Gastrocnemius medialis (tissue), 4 donors: Measurements from ENCODE around the gene MAPK8. TPM values are rescaled to one million over a fixed set of nuclear protein-coding genes. Genes with fewer than 3 reads are reported as not detected.

Experiments used
- ATAC-seq, 2 donors: fragments of 150-250 bp; one replicate each; pipeline ENCODE4 v1.9.1; 2016
- DNase-seq, 2 donors: peaks; one replicate each; pipeline ENCODE4 v3.0.0-alpha.2; 2019
- H3K27ac ChIP-seq, 4 donors: fragments of 200-600 bp; sonication (generic); 1 replicate in 1 of 4; 2 replicates in 3 of 4; pipeline ENCODE4 v1.5.1; 2016 to 2018; ENCODE audit warnings: mild to moderate bottlenecking in 2 of 4, moderate library complexity in 1 of 4
- H3K27me3 ChIP-seq, 3 donors: fragments of 200-600 bp; sonication (generic) in 2 of 3; 1 replicate in 1 of 3; 2 replicates in 2 of 3; pipeline versions ENCODE4 v1.5.1 to v1.6.0; 2016 to 2019; ENCODE audit warnings: mild to moderate bottlenecking in 1 of 3, moderate library complexity in 1 of 3
- H3K36me3 ChIP-seq, 2 donors: fragments of 200-600 bp; sonication (generic) in 1 of 2; one replicate each; pipeline ENCODE4 v1.5.1; 2017 to 2018
- H3K4me1 ChIP-seq, 2 donors: fragments of 200-600 bp; sonication (generic) in 1 of 2; one replicate each; pipeline ENCODE4 v1.5.1; 2016 to 2017; ENCODE audit warnings: mild to moderate bottlenecking in 2 of 2
- H3K4me3 ChIP-seq, 4 donors: fragments of 200-600 bp; sonication (generic) in 3 of 4; 1 replicate in 1 of 4; 2 replicates in 3 of 4; pipeline ENCODE4 v1.5.1; 2016 to 2019; ENCODE audit warnings: mild to moderate bottlenecking in 2 of 4
- H3K9me3 ChIP-seq, 3 donors: fragments of 200-600 bp; sonication (generic) in 2 of 3; 1 replicate in 1 of 3; 2 replicates in 2 of 3; pipeline ENCODE4 v1.5.1; 2016 to 2019
- CTCF ChIP-seq, 5 experiments: fragments of 450-650 bp in 3 of 5; fragments of 200-600 bp in 2 of 5; sonication (generic) in 2 of 5; IDR thresholded peaks in 4 of 5; conservative IDR thresholded peaks in 1 of 5; 1 replicate in 4 of 5; 2 replicates in 1 of 5; pipeline ENCODE4 v1.5.1; 2016 to 2019; ENCODE audit warnings: antibody characterized with exemption in 5 of 5, mild to moderate bottlenecking in 3 of 5, moderate library complexity in 3 of 5
- POLR2A ChIP-seq, 2 donors: fragments of 450-650 bp; IDR thresholded peaks; one replicate each; pipeline ENCODE4 v1.6.1; 2017; ENCODE audit warnings: antibody characterized with exemption in 2 of 2, mild to moderate bottlenecking in 2 of 2, moderate library complexity in 2 of 2
- in situ Hi-C, 4 donors: fragments of 200-750 bp; cut with MboI; loops; one replicate each; pipeline versions ENCODE4 v1.15.0 to v1.8.0; 2017; ENCODE audit warnings: low sequenced_read_pairs in 4 of 4
- intact Hi-C: fragments of 100-400 bp; cut with DNase I; formaldehyde crosslinking; loops from one replicate; pipeline ENCODE4 v1.15.1; 2023; ENCODE audit warnings: low total_unique reads
- total RNA-seq, 4 donors: library from RNA; depleted of rRNA; stranded (reverse); fragments of >200 nt; gene quantifications; one replicate each; pipeline versions ENCODE4 v1.1.0 to v1.2.3, GENCODE V29; 2016

The MAPK8 gene
- total RNA-seq, 4 donors from 2014 or later: 25.6 to 52.1 (median 35.4) TPM

- Histone ChIP-seq H3K4me1 (peaks cover 23% of the 10 kb centered on the region in 2 donors), H3K27ac (no peak overlapping the region), H3K9me3 (no peaks in the 10 kb centered on the region), H3K4me3 (no peak overlapping the region), H3K36me3 (no peaks in the 10 kb centered on the region), H3K27me3 (no peaks in the 10 kb centered on the region)
- ATAC-seq (no peak), DNase-seq (no peak)
- TF ChIP-seq CTCF (IDR thresholded peaks at IDR 0.05 in 4 of 5, conservative IDR thresholded peaks at IDR 0.05 in 1 of 5) (no peak), POLR2A (IDR thresholded peaks at IDR 0.05) (no peak)
- in situ Hi-C loops (no loop called here), intact Hi-C loops (no loop called here)
These were observed 25.8 kb downstream of the MAPK8 start for GRCh38 chr10:48332166-48332870.

- no peak for TF ChIP-seq CTCF (IDR thresholded peaks at IDR 0.05 in 4 of 5, conservative IDR thresholded peaks at IDR 0.05 in 1 of 5)
- no peak for TF ChIP-seq POLR2A (IDR thresholded peaks at IDR 0.05)
- intact Hi-C loops: no loop called here
- Histone ChIP-seq H3K4me3 (no peak overlapping the region), H3K4me1 (peaks cover 25% of the 10 kb centered on the region in 2 donors), H3K9me3 (no peaks in the 10 kb centered on the region), H3K36me3 (no peaks in the 10 kb centered on the region), H3K27me3 (no peaks in the 10 kb centered on the region), H3K27ac (no peak overlapping the region)
- DNase-seq (no peak), ATAC-seq (no peak)
- in situ Hi-C loops: no loop called here
These were observed 26.4 kb downstream of the MAPK8 start for GRCh38 chr10:48332871-48333216.

- H3K9me3 ChIP-seq: no peaks in the 10 kb centered on the region
- DNase-seq (no peak), ATAC-seq (no peak)
- intact Hi-C loops: no loop called here
- no peak overlapping the region for H3K27ac ChIP-seq
- in situ Hi-C loops: no loop called here
- H3K27me3 ChIP-seq: no peaks in the 10 kb centered on the region
- no peak for TF ChIP-seq CTCF (IDR thresholded peaks at IDR 0.05 in 4 of 5, conservative IDR thresholded peaks at IDR 0.05 in 1 of 5)
- no peak for TF ChIP-seq POLR2A (IDR thresholded peaks at IDR 0.05)
- no peaks in the 10 kb centered on the region for H3K36me3 ChIP-seq
- no peak overlapping the region for H3K4me3 ChIP-seq
- peaks cover 17 to 25% of the 10 kb centered on the region in 2 donors for H3K4me1 ChIP-seq
These were observed 27.4 kb downstream of the MAPK8 start for GRCh38 chr10:48333856-48334255.

DNA sequence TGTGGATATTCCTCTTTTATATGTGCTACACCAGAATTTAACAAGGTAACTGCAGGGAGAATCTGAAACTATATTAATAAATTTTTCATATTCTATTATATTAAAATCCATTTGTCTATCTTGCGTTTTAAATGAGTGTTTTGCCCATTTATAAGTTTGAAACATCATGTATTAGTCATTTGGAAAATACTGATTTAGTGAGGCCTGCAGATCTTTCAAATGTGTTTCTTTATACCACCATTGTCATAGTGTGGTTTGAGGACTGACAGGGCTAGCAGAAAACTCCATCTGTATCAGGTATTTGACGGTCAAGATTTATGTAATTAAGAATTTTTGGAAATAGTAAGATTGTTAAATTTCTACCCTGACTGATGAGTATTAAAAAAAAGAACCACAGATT lies 29.3 kb downstream of the MAPK8 start:
- H3K9me3 ChIP-seq: no peaks in the 10 kb centered on the region
- H3K27me3 ChIP-seq: no peaks in the 10 kb centered on the region
- H3K36me3 ChIP-seq: no peaks in the 10 kb centered on the region
- in situ Hi-C loops (no loop called here), intact Hi-C loops (no loop called here)
- TF ChIP-seq POLR2A (IDR thresholded peaks at IDR 0.05): no peak
- no peak for TF ChIP-seq CTCF (IDR thresholded peaks at IDR 0.05 in 4 of 5, conservative IDR thresholded peaks at IDR 0.05 in 1 of 5)
- no peak overlapping the region for H3K4me3 ChIP-seq
- DNase-seq (no peak), ATAC-seq (no peak)
- peaks cover 27 to 31% of the 10 kb centered on the region in 2 donors for H3K4me1 ChIP-seq
- no peak overlapping the region for H3K27ac ChIP-seq
